K562 (cell line): ENCODE data around the gene FAM199X.

Experiments
- ARID2 ChIP-seq: fragments of 450-650 bp; IDR thresholded peaks from 2 replicates; pipeline ENCODE4 v1.6.1; 2017; ENCODE audit warnings: antibody characterized with exemption, mild to moderate bottlenecking
- PHF8 ChIP-seq: fragments of 200-600 bp; sonication (generic); IDR thresholded peaks from 2 replicates; pipeline ENCODE4 v1.6.1; 2012; ENCODE audit warnings: mixed run types, mild to moderate bottlenecking, inconsistent platforms, low read length, moderate library complexity, borderline replicate concordance
- RFX1 ChIP-seq: fragments of 450-650 bp; IDR thresholded peaks from 2 replicates; pipeline ENCODE4 v1.6.1; 2016; ENCODE audit warnings: mild to moderate bottlenecking, moderate library complexity
- ZFP36 ChIP-seq: fragments of 150-350 bp; IDR thresholded peaks from 2 replicates; pipeline ENCODE4 v1.6.1; 2018; ENCODE audit warnings: low read length, low read depth; ENCODE audit not compliant: partially characterized antibody

DNA sequence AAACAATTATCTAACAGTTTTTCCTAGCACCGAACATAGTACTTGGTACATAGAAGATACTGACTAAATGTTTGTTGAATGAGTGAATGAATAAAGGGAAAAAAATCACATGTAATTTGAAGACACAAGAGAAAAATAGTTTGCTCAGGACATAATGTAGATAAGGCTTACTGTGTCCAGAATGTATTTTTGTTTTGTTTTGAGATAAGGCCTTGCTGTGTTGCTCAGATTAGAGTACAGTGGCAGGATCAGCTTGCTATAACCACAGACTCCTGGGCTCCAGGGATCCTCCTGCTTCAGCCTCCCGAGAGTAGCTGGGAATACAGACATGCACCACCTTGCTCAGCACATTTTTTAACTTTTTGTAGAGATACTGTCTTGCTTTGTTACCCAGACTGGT lies 6.5 kb downstream of the FAM199X start:
- TF ChIP-seq PHF8 = no peak
- no peak for TF ChIP-seq ZFP36
- TF ChIP-seq RFX1 = no peak
- TF ChIP-seq ARID2 = no peak
